CD4-positive, alpha-beta memory T cell (primary cell): ENCODE measurements around the gene ZMIZ1. TPM values are rescaled to one million over a fixed set of nuclear protein-coding genes. Genes with fewer than 3 reads are reported as not detected.

Experiments used
- CTCF ChIA-PET: fragments of 350-600 bp; sonication (Branson Sonifier 250); formaldehyde crosslinking; loops from one replicate; lab custom pipeline; 2021; ENCODE audit warnings: inconsistent platforms; ENCODE audit not compliant: partially characterized antibody; lab: Charles Lee
- POLR2A ChIA-PET: fragments of 350-600 bp; sonication (Branson Sonifier 250); formaldehyde crosslinking; loops from one replicate; lab custom pipeline; 2021; ENCODE audit not compliant: partially characterized antibody; lab: Charles Lee
- DNase-seq, 5 donors: peaks; one replicate each; pipeline versions ENCODE4 v3.0.0 to v3.0.0-alpha.2; 2020 to 2022; ENCODE audit warnings: mixed read lengths in 1 of 5
- H3K27ac ChIP-seq: one replicate; pipeline ENCODE4 v1.7.0; 2013; ENCODE audit warnings: low read depth, low read length
- H3K27me3 ChIP-seq: 2 replicates; pipeline ENCODE4 v1.7.0; 2013; ENCODE audit warnings: mild to moderate bottlenecking, low read length, moderate library complexity; ENCODE audit not compliant: insufficient read depth
- H3K36me3 ChIP-seq: 2 replicates; pipeline ENCODE4 v1.7.0; 2013; ENCODE audit warnings: mild to moderate bottlenecking, low read length, moderate library complexity; ENCODE audit not compliant: insufficient read depth
- H3K4me1 ChIP-seq: 2 replicates; pipeline ENCODE4 v1.7.0; 2013; ENCODE audit warnings: mild to moderate bottlenecking, low read length, moderate library complexity; ENCODE audit not compliant: insufficient read depth
- H3K4me3 ChIP-seq, 2 donors: one replicate each; pipeline ENCODE4 v1.7.0; 2013; ENCODE audit warnings: low read length in 2 of 2, mild to moderate bottlenecking in 1 of 2
- H3K9me3 ChIP-seq, 2 donors: one replicate each; pipeline ENCODE4 v1.7.0; 2013; ENCODE audit warnings: low read length in 2 of 2, control low read depth in 1 of 2; ENCODE audit not compliant: control insufficient read depth in 1 of 2
- H3K27ac Mint-ChIP-seq, 7 donors: one replicate each; pipeline ENCODE4 v1.8.0; 2020 to 2021; ENCODE audit warnings: mixed read lengths in 7 of 7, mild to moderate bottlenecking in 6 of 7, inconsistent platforms in 3 of 7, moderate library complexity in 3 of 7
- H3K27me3 Mint-ChIP-seq, 2 donors: one replicate each; pipeline ENCODE4 v1.8.0; 2020 to 2021; ENCODE audit warnings: mixed read lengths in 2 of 2
- H3K36me3 Mint-ChIP-seq, 2 donors: one replicate each; pipeline ENCODE4 v1.8.0; 2020 to 2021; ENCODE audit warnings: mixed read lengths in 2 of 2, inconsistent platforms in 1 of 2, mild to moderate bottlenecking in 1 of 2
- H3K4me1 Mint-ChIP-seq, 4 donors: one replicate each; pipeline ENCODE4 v1.8.0; 2020 to 2021; ENCODE audit warnings: mixed read lengths in 4 of 4, mild to moderate bottlenecking in 1 of 4
- H3K4me3 Mint-ChIP-seq, 8 donors: one replicate each; pipeline ENCODE4 v1.8.0; 2020 to 2021; ENCODE audit warnings: mixed read lengths in 8 of 8, mild to moderate bottlenecking in 7 of 8, moderate library complexity in 6 of 8, inconsistent platforms in 3 of 8
- H3K9me3 Mint-ChIP-seq, 8 donors: one replicate each; pipeline ENCODE4 v1.8.0; 2020 to 2021; ENCODE audit warnings: mixed read lengths in 8 of 8, mild to moderate bottlenecking in 5 of 8, inconsistent platforms in 3 of 8, moderate library complexity in 1 of 8
- intact Hi-C: fragments of 100-400 bp; cut with micrococcal nuclease; formaldehyde crosslinking; loops from one replicate; pipeline ENCODE4 v1.15.1; 2023
- polyA plus RNA-seq, 2 donors: library from polyadenylated mRNA; unstranded; fragments of 300-500 nt; fragmentation: Illumina TruSeq; gene quantifications; one replicate each; pipeline ENCODE4 v1.2.3, GENCODE V29; 2021
- total RNA-seq, 2 experiments: library from RNA; stranded (reverse); gene quantifications; one replicate each; pipeline ENCODE4 v1.2.3, GENCODE V29; 2021

ZMIZ1 gene
- total and polyA plus RNA-seq, 4 experiments from 2014 or later = 0.58 to 25.4 (median 14.0) TPM

DNA sequence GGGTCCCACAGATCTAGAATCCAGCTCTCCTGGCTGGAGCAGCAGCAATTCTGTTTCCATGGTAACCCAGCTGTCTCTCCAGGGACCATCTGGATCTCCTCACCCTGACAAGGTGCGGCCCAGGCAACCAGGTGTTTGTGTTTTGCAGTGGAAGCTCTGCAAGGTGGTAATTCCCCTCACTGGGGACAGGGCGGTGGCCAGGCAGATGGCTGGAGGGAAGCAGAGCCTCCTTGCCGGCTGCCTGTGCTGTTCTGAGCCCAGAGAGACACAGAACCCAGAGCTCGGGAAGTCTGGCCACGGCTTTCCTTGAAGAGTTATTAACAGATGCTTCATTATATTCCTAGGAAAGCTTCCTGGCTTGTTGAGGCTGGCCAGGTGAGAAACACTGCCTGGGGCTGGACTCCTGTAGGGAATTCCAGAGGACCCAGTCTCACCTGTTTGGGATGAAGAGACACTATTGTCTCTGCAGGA, 160.3 kb downstream of the ZMIZ1 start:
- Mint-ChIP-seq H3K9me3 (no peaks in the 10 kb centered on the region), H3K4me1 (peaks cover 0 to 11% (median 0%) of the 10 kb centered on the region in 4 donors), H3K27me3 (no peaks in the 10 kb centered on the region), H3K27ac (no peak overlapping the region), H3K36me3 (peaks cover 4 to 11% of the 10 kb centered on the region in 2 donors), H3K4me3 (no peak overlapping the region)
- Histone ChIP-seq H3K27me3 (no peaks in the 10 kb centered on the region), H3K9me3 (no peaks in the 10 kb centered on the region), H3K4me1 (no peaks in the 10 kb centered on the region), H3K4me3 (no peak overlapping the region), H3K36me3 (no peaks in the 10 kb centered on the region), H3K27ac (no peak overlapping the region)
- no peak for DNase-seq
- POLR2A ChIA-PET = interaction anchor here (1.0 kb wide), 1 partner anchor 13 kb away, joined by 3 read pairs; no protein-coding TSS in a partner anchor
- CTCF ChIA-PET = interaction anchor here (0.8 kb wide), 1 partner anchor 34 kb away, joined by 3 read pairs; no protein-coding TSS in a partner anchor
- intact Hi-C loops = no loop called here

GRCh38 chr10:79229830-79230327, 161.1 kb downstream of the ZMIZ1 start:
- H3K27me3 ChIP-seq = no peaks in the 10 kb centered on the region
- peaks cover 3 to 10% of the 10 kb centered on the region in 2 donors for H3K36me3 Mint-ChIP-seq
- CTCF ChIA-PET = no interaction called here
- no peak overlapping the region for H3K27ac ChIP-seq
- no peak overlapping the region for H3K4me3 Mint-ChIP-seq
- peaks cover 0 to 13% (median 0%) of the 10 kb centered on the region in 4 donors for H3K4me1 Mint-ChIP-seq
- DNase-seq = no peak
- H3K27me3 Mint-ChIP-seq = no peaks in the 10 kb centered on the region
- no peaks in the 10 kb centered on the region for H3K9me3 ChIP-seq
- POLR2A ChIA-PET = interaction anchor here (1.0 kb wide), 1 partner anchor 12 kb away, joined by 3 read pairs; no protein-coding TSS in a partner anchor
- intact Hi-C loops = no loop called here
- no peaks in the 10 kb centered on the region for H3K9me3 Mint-ChIP-seq
- H3K27ac Mint-ChIP-seq = no peak overlapping the region
- H3K4me3 ChIP-seq = no peak overlapping the region
- no peaks in the 10 kb centered on the region for H3K36me3 ChIP-seq
- H3K4me1 ChIP-seq = no peaks in the 10 kb centered on the region

DNA sequence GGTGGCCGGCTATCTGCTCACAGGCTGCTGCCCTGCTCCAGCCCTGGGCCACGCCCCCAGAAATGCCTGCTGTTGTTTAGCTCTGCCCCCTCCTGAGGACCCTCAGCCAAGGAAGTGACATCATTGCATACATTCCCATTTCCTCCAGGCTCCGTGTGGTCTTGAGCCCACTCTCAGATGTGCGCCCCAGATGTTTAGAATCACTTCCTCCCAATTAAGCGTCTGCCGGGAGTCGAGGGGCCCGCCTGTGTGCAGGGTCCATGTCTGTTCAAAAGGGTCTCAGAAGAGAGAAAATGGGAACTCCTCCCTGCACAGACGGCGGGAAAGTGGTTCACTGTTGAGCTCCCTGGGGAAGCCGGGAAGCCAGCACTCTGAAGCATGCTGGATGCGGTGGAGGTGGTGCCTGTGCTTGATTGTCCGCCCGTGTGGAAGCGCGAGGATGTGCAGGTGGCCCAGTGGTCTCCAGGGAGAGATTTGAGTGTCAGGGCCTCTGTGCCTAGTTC, 161.6 kb downstream of the ZMIZ1 start:
- no peaks in the 10 kb centered on the region for H3K36me3 ChIP-seq
- no peak overlapping the region for H3K4me3 ChIP-seq
- Mint-ChIP-seq H3K4me1 (peaks cover 0 to 13% (median 0%) of the 10 kb centered on the region in 4 donors), H3K9me3 (no peaks in the 10 kb centered on the region), H3K27me3 (no peaks in the 10 kb centered on the region), H3K4me3 (no peak overlapping the region), H3K36me3 (peaks cover 5 to 10% of the 10 kb centered on the region in 2 donors), H3K27ac (no peak overlapping the region)
- no peaks in the 10 kb centered on the region for H3K9me3 ChIP-seq
- POLR2A ChIA-PET = no interaction called here
- CTCF ChIA-PET = no interaction called here
- no peaks in the 10 kb centered on the region for H3K4me1 ChIP-seq
- intact Hi-C loops = no loop called here
- H3K27me3 ChIP-seq = no peaks in the 10 kb centered on the region
- DNase-seq = no peak
- H3K27ac ChIP-seq = no peak overlapping the region

- Histone ChIP-seq H3K4me3 (no peak overlapping the region), H3K4me1 (no peaks in the 10 kb centered on the region), H3K27me3 (no peaks in the 10 kb centered on the region), H3K36me3 (no peaks in the 10 kb centered on the region), H3K9me3 (no peaks in the 10 kb centered on the region), H3K27ac (no peak overlapping the region)
- CTCF ChIA-PET = no interaction called here
- Mint-ChIP-seq H3K9me3 (no peaks in the 10 kb centered on the region), H3K4me1 (peaks cover 0 to 13% (median 0%) of the 10 kb centered on the region in 4 donors), H3K27me3 (no peaks in the 10 kb centered on the region), H3K4me3 (no peak overlapping the region), H3K27ac (no peak overlapping the region), H3K36me3 (peaks cover 6 to 10% of the 10 kb centered on the region in 2 donors)
- intact Hi-C loops = no loop called here
- DNase-seq = no peak
- POLR2A ChIA-PET = no interaction called here
Observed at GRCh38 chr10:79230850-79231249, 162.1 kb downstream of the ZMIZ1 start.

DNA sequence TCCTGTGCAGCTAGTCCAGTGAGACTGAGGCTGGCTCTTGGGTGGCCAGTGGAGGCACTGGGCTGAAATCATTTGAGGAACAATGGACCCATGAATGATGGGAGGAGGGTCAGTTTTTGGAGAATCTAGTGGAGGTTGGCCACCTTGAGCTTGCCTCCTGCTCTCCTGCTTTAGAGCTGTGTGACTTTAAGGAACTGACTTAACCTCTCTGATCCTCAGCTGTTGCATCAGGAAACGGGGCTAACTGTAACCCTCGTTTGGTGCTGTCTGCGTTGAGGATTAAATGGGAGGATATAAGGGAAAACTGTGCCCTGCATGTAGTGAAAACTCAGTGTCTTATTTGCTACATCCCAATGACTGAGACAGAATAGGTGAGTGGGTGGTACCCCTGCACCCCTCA, 163.1 kb downstream of the ZMIZ1 start:
- H3K4me3 ChIP-seq = no peak overlapping the region
- no peaks in the 10 kb centered on the region for H3K4me1 ChIP-seq
- no peaks in the 10 kb centered on the region for H3K27me3 Mint-ChIP-seq
- POLR2A ChIA-PET = no interaction called here
- H3K27ac Mint-ChIP-seq = peak overlapping the region in 2 of 7 donors; percentile 5 to 30
- intact Hi-C loops = no loop called here
- no peak overlapping the region for H3K4me3 Mint-ChIP-seq
- DNase-seq = no peak
- H3K4me1 Mint-ChIP-seq = peaks cover 0 to 17% (median 3%) of the 10 kb centered on the region in 4 donors
- H3K9me3 Mint-ChIP-seq = no peaks in the 10 kb centered on the region
- CTCF ChIA-PET = no interaction called here
- no peaks in the 10 kb centered on the region for H3K36me3 ChIP-seq
- H3K27me3 ChIP-seq = no peaks in the 10 kb centered on the region
- peaks cover 6 to 10% of the 10 kb centered on the region in 2 donors for H3K36me3 Mint-ChIP-seq
- H3K9me3 ChIP-seq = no peaks in the 10 kb centered on the region
- no peak overlapping the region for H3K27ac ChIP-seq

GRCh38 chr10:79232864-79233263, 164.1 kb downstream of the ZMIZ1 start:
- H3K4me3 ChIP-seq = no peak overlapping the region
- Mint-ChIP-seq H3K4me3 (no peak overlapping the region), H3K27me3 (no peaks in the 10 kb centered on the region), H3K36me3 (peaks cover 6 to 7% of the 10 kb centered on the region in 2 donors), H3K4me1 (peaks cover 4 to 18% (median 5%) of the 10 kb centered on the region in 4 donors), H3K27ac (no peak overlapping the region), H3K9me3 (peaks cover 0 to 3% (median 0%) of the 10 kb centered on the region in 8 donors)
- no peaks in the 10 kb centered on the region for H3K27me3 ChIP-seq
- POLR2A ChIA-PET = no interaction called here
- CTCF ChIA-PET = no interaction called here
- H3K9me3 ChIP-seq = no peaks in the 10 kb centered on the region
- intact Hi-C loops = no loop called here
- DNase-seq = no peak
- H3K4me1 ChIP-seq = no peaks in the 10 kb centered on the region
- no peak overlapping the region for H3K27ac ChIP-seq
- H3K36me3 ChIP-seq = no peaks in the 10 kb centered on the region

DNA sequence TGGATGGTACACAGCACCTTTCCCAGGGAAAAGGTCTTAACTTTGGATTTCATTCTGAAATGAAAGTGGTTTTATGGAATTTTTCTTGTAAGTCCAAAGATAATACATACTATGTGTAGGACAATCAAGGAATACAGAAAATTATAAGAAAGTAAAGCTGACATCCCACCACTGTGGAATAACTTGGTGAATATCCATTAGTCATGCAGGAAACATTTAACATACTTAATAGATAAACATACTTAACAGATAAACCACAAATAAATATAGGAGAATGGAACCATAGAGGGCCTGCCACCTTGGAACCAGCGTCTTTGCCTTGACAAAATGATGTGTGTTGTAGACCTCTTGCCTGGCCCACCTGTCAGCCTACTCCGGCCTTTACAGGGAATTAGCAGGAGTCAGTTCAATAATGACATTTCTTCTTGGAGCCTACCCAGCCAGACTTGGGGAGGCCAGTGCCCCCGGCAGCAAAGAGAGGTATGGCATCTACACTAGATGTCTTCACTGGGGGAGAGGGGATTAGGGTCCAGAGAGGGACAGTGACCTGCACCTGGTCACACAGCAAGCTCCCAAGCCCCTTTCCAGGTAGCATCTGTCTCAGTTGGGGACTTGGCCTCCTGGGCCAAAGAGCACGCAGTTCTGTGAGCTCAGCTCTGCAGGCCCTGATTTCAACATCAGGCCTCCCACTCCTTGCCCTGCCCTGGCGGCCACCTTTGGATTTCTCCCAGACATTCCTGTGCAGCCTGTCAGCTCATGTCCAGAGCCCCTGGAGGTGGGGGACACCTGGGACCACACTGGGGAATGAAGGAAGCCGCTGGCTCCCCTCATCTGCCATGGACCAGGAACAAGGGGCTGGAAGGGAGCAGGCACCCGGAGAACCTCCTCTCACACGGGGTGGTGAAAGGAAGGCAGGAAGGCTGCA, 165.9 kb downstream of the ZMIZ1 start:
- H3K27me3 ChIP-seq = no peaks in the 10 kb centered on the region
- Mint-ChIP-seq H3K9me3 (peaks cover 0 to 3% (median 0%) of the 10 kb centered on the region in 8 donors), H3K4me1 (peaks cover 4 to 18% (median 8%) of the 10 kb centered on the region in 4 donors), H3K4me3 (no peak overlapping the region), H3K36me3 (peaks cover 2 to 6% of the 10 kb centered on the region in 2 donors), H3K27me3 (no peaks in the 10 kb centered on the region), H3K27ac (peak overlapping the region in 2 of 7 donors; percentile 29 to 54)
- H3K4me3 ChIP-seq = no peak overlapping the region
- intact Hi-C loops = no loop called here
- no peaks in the 10 kb centered on the region for H3K36me3 ChIP-seq
- H3K27ac ChIP-seq = no peak overlapping the region
- DNase-seq = no peak
- H3K9me3 ChIP-seq = no peaks in the 10 kb centered on the region
- no peaks in the 10 kb centered on the region for H3K4me1 ChIP-seq
- ChIA-PET POLR2A (no interaction called here), CTCF (no interaction called here)
